Left kidney (tissue), 2 donors: Measurements from ENCODE around the gene TK2. TPM values are rescaled to one million over a fixed set of nuclear protein-coding genes. Genes with fewer than 3 reads are reported as not detected.

ENCODE experiments used
- DNase-seq: peaks from one replicate; pipeline ENCODE4 v3.0.0-alpha.2; 2013
- polyA plus RNA-seq: library from polyadenylated mRNA; unstranded; fragments of 120-200 nt; gene quantifications from one replicate; pipeline ENCODE4 v1.2.1, GENCODE V29; 2013; ENCODE audit not compliant: insufficient read length

TK2 gene
- polyA plus RNA-seq, 1 donor = 41.8 TPM

- DNase-seq = no peak
These were observed 64.5 kb downstream of the TK2 start for GRCh38 chr16:66485376-66485775.

- DNase-seq = no peak
These were observed 65.3 kb downstream of the TK2 start for GRCh38 chr16:66484453-66485213.

GRCh38 chr16:66483689-66484452 is 66.1 kb downstream of the TK2 start:
- peak; percentile 72 for DNase-seq

- no peak for DNase-seq
These were observed 68.0 kb downstream of the TK2 start for GRCh38 chr16:66481943-66482390.

GRCh38 chr16:66481081-66481942 is 68.6 kb downstream of the TK2 start:
- no peak for DNase-seq

GRCh38 chr16:66480265-66481080 is 69.4 kb downstream of the TK2 start:
- DNase-seq = peak; percentile 7

GRCh38 chr16:66479661-66480264 is 70.2 kb downstream of the TK2 start:
- DNase-seq = no peak

- no peak for DNase-seq
These were observed 71.0 kb downstream of the TK2 start for GRCh38 chr16:66478733-66479511.

- no peak for DNase-seq
These were observed 72.8 kb downstream of the TK2 start for GRCh38 chr16:66477028-66477515.

- DNase-seq = no peak
These were observed 73.4 kb downstream of the TK2 start for GRCh38 chr16:66476328-66477027.

- DNase-seq = no peak
These were observed 74.7 kb downstream of the TK2 start for GRCh38 chr16:66475232-66475631.

GRCh38 chr16:66474750-66475199 is 75.1 kb downstream of the TK2 start:
- peak; percentile 13 for DNase-seq

- DNase-seq = no peak
These were observed 76.0 kb downstream of the TK2 start for GRCh38 chr16:66473654-66474519.

GRCh38 chr16:66473051-66473571 is 76.8 kb downstream of the TK2 start:
- DNase-seq = no peak

GRCh38 chr16:66471716-66472393 is 78.1 kb downstream of the TK2 start:
- no peak for DNase-seq

- no peak for DNase-seq
These were observed 78.7 kb downstream of the TK2 start for GRCh38 chr16:66471264-66471663.

- no peak for DNase-seq
These were observed 79.4 kb downstream of the TK2 start for GRCh38 chr16:66470556-66470955.
